Fibroblast of lung (primary cell): ENCODE results near the gene HTR3D.

ENCODE experiments used
- CTCF ChIP-seq, 2 donors: IDR thresholded peaks in 1 of 2; conservative IDR thresholded peaks in 1 of 2; 1 replicate in 1 of 2; 2 replicates in 1 of 2; pipeline ENCODE4 v1.5.1; 2011 to 2012; ENCODE audit warnings: low read length in 2 of 2, control low read depth in 1 of 2, inconsistent platforms in 1 of 2, low read depth in 1 of 2, mild to moderate bottlenecking in 1 of 2
- EZH2 ChIP-seq: IDR thresholded peaks from 2 replicates; pipeline ENCODE4 v1.5.1; 2012; ENCODE audit warnings: low read length, control low read depth, mild to moderate bottlenecking; ENCODE audit errors: missing control alignments

DNA sequence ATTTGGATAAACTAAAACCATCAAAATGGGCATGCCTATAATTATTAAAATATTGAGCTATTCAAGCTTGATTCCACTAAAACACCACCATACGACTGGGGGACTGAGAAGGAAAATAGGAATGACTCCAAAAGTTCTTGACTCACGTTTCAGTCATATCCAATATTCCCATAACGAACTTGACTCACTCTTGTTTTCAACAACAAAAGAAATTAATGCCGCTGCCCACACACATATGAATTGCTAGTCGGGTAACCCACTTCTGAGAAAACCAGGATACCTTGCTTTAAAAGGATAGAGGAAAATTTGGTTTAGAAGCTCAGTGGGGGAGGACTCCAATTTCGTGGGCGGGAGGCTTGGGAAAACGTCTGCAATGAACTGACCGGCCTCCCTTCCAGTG lies 26.5 kb downstream of the HTR3D start:
- no peak for TF ChIP-seq CTCF (conservative IDR thresholded peaks at IDR 0.05 in 1 of 2, IDR thresholded peaks at IDR 0.05 in 1 of 2; ENCODE audit: low read depth in 1 of 2, low read length in 2 of 2)
- no peak for TF ChIP-seq EZH2
